SU-DHL-6 (cell line): ENCODE measurements around the gene TRIM61.
"Not testable (repeated sequence)": the region's sequence is repeated elsewhere in the genome, so short reads cannot be mapped to it uniquely, and the experiment has no call there.

ENCODE experiments used
- EZH2phosphoT487 ChIP-seq: fragments of 200-600 bp; sonication (generic), shearing (Covaris generic); conservative IDR thresholded peaks from 2 replicates; pipeline ENCODE4 v1.6.1; 2018; ENCODE audit warnings: mild to moderate bottlenecking, antibody characterized with exemption, low read length, moderate library complexity, mixed read lengths
- TF ChIP-seq, protein P1 (sequence below): fragments of 200-600 bp; sonication (generic); IDR thresholded peaks from one replicate; pipeline ENCODE4 v1.5.1; 2017; ENCODE audit warnings: antibody characterized with exemption, mild to moderate bottlenecking, low read length, moderate library complexity; ENCODE audit not compliant: insufficient read depth, poor library complexity, severe bottlenecking

DNA sequence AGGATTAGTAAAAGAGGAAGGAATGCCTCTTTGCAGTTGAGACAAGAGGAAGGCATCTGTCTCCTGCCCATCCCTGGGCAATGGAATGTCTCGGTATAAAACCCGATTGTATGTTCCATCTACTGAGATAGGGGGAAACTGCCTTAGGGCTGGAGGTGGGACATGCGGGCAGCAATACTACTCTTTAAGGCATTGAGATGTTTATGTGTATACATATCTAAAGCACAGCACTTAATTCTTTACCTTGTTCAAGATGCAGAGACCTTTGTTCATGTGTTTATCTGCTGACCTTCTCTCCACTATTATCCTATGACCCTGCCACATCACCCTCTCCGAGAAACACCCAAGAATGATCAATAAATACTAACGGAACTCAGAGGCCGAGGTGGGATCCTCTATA is 18.7 kb upstream of the TRIM61 start:
- TF ChIP-seq, protein P1, sequence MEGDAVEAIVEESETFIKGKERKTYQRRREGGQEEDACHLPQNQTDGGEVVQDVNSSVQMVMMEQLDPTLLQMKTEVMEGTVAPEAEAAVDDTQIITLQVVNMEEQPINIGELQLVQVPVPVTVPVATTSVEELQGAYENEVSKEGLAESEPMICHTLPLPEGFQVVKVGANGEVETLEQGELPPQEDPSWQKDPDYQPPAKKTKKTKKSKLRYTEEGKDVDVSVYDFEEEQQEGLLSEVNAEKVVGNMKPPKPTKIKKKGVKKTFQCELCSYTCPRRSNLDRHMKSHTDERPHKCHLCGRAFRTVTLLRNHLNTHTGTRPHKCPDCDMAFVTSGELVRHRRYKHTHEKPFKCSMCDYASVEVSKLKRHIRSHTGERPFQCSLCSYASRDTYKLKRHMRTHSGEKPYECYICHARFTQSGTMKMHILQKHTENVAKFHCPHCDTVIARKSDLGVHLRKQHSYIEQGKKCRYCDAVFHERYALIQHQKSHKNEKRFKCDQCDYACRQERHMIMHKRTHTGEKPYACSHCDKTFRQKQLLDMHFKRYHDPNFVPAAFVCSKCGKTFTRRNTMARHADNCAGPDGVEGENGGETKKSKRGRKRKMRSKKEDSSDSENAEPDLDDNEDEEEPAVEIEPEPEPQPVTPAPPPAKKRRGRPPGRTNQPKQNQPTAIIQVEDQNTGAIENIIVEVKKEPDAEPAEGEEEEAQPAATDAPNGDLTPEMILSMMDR = not testable (repeated sequence)
- TF ChIP-seq EZH2phosphoT487 = not testable (repeated sequence)
